GM10847 (cell line): Measurements from ENCODE around the gene EMX1.

Source experiments
- POLR2A ChIP-seq: IDR thresholded peaks from 2 replicates; pipeline ENCODE4 v1.6.1; 2011; ENCODE audit not compliant: insufficient read length; ENCODE audit errors: extremely low read depth

Gene EMX1

GRCh38 chr2:72929010-72929409 is 11.7 kb downstream of the EMX1 start:
- TF ChIP-seq POLR2A, result no peak

DNA sequence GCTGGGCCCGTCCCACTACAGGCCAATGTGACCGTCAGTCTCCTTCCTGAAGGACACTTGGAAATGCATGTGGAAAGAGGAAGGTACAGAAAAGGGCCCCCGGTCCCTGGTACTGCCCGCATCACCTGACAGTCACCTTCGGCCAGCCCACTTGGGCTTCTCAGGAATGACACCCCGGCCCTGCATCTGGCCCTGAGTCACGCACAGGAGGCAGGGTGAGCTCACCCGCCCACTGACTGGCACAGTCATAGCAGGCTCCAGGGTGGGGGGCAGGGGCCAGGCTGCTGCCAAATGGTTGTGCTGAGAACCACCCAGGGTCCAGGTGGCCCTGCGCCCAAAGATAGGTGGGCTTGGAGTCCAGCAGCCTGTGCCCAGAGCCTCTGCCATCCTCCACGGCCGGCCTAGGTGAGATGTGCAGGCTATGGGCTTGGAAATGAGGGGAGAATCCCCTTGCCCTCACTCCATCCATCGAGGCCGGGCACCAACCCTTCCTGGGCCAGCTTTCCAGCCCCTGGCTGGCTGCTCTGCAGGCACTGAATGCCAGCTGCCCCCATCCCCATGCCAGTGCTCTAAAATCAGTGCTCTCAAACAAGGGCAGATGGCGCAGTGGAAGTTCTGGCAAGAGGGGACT is 14.1 kb downstream of the EMX1 start:
- TF ChIP-seq POLR2A, result no peak

GRCh38 chr2:72932045-72932740 is 14.9 kb downstream of the EMX1 start:
- no peak for TF ChIP-seq POLR2A

DNA sequence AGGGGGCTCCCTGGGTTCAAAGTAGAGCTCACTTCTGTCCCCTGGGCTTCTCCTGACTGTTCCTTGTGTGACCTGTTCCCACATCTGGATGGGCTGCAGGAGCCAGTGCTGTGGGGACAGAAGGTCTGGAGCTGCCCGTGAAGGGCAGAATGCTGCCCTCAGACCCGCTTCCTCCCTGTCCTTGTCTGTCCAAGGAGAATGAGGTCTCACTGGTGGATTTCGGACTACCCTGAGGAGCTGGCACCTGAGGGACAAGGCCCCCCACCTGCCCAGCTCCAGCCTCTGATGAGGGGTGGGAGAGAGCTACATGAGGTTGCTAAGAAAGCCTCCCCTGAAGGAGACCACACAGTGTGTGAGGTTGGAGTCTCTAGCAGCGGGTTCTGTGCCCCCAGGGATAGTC is 15.5 kb downstream of the EMX1 start:
- TF ChIP-seq POLR2A, result no peak

GRCh38 chr2:72933207-72933606 is 15.9 kb downstream of the EMX1 start:
- no peak for TF ChIP-seq POLR2A

GRCh38 chr2:72933646-72934151 is 16.4 kb downstream of the EMX1 start:
- TF ChIP-seq POLR2A, result no peak

GRCh38 chr2:72934683-72935610 is 17.6 kb downstream of the EMX1 start:
- TF ChIP-seq POLR2A, result no peak

DNA sequence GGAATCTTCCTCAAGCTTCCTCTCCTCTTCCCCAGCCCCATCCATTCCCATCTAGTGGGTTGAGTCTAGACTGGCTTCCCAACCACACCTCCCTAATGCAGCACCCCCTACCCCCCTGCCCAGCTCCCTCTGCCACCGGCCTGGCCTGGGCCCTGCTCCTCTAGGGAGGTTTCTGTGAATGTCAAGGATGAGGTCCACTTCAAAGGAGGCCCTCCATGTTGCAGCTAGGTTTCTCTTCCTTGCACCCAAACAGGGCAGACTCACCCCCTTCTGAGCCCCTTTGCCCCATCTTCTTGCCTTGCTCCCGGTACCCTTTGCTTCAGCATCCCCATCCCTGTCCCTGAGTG is 18.3 kb downstream of the EMX1 start:
- TF ChIP-seq POLR2A, result no peak

GRCh38 chr2:72936660-72937355 is 19.5 kb downstream of the EMX1 start:
- no peak for TF ChIP-seq POLR2A

DNA sequence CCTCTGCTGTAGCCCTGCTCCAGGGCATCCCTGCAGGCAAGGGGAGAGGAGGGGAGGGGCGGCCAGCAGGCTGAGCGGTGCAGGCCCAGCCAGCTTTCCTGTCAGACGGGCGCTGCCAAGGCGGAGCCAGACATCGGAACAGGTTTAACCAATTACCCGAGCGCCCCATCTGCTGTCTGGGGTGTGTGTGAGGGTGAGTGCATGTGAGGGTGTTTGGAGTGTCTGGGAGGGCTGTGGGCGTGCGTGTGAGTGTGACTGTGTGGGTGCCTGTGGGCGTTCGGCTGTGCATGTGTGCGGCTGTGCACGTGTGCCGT is 20.0 kb downstream of the EMX1 start:
- no peak for TF ChIP-seq POLR2A

- TF ChIP-seq POLR2A, result no peak
These were observed 21.1 kb downstream of the EMX1 start for GRCh38 chr2:72938455-72938854.

DNA sequence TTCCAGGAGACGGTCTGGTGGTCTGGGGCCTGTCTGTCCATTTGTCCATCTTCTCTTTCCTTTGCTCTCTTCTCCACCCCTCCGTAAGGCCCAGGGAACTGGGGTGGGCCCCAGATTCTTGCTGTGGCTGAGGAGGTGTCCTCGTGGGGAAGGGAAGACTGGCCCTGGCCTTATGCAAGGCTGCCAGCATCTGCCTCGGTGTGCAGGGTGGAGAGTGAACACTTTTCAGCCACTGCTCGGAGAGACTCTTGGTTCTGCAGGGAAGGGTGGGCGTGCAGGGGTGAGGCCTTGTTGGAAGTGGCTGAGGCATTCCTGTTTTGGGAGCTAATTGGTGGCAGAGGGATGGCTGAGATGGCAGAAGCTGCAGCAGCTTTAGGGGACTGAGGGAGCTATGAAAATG is 23.0 kb downstream of the EMX1 start:
- TF ChIP-seq POLR2A, result no peak

DNA sequence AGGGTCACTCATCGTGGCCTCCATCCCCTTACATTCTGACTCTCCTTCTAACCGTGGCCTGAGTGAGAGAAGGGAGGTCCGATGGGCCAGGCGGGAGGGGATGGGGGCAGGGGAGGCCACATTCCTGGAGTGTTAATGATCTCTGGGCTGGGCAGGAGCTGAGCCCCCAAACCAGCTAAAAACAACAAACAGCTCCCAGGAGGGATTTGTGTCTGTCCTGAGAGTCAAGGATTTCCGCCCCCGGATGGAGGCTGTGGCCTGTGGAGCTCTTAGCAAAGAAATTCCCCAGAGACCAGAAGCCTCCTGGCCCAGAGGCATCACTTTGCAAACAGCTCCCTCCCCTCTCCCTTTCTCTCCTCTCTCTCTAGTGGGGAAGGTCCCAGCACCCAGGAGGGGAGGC is 23.5 kb downstream of the EMX1 start:
- TF ChIP-seq POLR2A, result no peak

- TF ChIP-seq POLR2A, result no peak
These were observed 25.0 kb downstream of the EMX1 start for GRCh38 chr2:72942293-72942692.

GRCh38 chr2:72942881-72943418 is 25.6 kb downstream of the EMX1 start:
- no peak for TF ChIP-seq POLR2A

- TF ChIP-seq POLR2A, result no peak
These were observed 26.4 kb downstream of the EMX1 start for GRCh38 chr2:72943540-72944395.
